Umbilical cord (tissue), 2 donors: Measurements from ENCODE around the gene CDC37. TPM values are rescaled to one million over a fixed set of nuclear protein-coding genes. Genes with fewer than 3 reads are reported as not detected.
"Not testable (repeated sequence)": the region's sequence is repeated elsewhere in the genome, so short reads cannot be mapped to it uniquely, and the experiment has no call there.

Source experiments
- DNase-seq: peaks from one replicate; pipeline ENCODE4 v3.0.0-alpha.2; 2015; ENCODE audit warnings: low spot score
- total RNA-seq: library from RNA; depleted of rRNA; stranded (reverse); fragments of >200 nt; gene quantifications from one replicate; pipeline ENCODE4 v1.2.3, GENCODE V29; 2014; ENCODE audit warnings: low replicate concordance; ENCODE audit not compliant: insufficient read depth

CDC37 gene
- total RNA-seq, 1 donor from 2014 or later = 73.9 TPM

DNA sequence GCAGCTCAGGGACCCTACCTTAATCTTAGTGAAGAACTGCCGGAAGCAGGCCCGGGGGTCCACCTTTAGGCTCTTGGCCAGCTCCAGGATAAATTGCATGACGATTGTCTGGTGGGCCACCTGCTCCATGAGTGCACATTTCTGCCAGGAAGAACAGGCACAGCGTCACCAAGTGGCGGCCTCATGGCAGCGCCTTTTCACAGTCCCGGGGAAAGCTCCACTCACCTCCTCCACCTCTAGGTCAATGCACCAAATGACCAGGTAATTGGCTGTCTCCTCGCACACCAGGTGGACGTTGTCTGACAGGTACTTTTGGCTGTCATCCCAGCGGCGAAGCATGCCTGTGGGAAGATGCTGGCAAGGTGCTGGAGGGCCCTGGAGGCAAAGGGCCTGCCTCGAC, 8.3 kb downstream of the CDC37 start:
- DNase-seq = no peak

DNA sequence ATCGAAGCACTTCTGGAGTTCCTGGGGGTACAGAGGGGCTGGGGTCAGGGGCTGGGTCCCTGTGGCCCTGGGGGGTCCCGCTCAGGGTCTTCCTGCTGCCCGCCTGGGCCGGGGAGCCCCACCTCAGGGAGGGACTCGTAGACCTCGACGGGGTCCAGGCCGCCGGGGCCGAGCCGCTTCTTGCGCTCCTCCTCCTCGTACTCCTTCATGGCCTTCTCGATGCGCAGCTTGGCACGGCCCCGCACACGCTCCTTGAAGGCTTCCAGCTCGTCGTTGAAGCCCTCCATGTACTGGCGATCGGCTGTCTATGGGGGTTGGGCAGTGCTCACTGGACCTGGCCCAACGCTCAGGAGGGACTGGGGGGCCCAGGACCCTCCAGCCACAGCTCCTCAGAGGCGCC, 10.2 kb downstream of the CDC37 start:
- no peak for DNase-seq

DNA sequence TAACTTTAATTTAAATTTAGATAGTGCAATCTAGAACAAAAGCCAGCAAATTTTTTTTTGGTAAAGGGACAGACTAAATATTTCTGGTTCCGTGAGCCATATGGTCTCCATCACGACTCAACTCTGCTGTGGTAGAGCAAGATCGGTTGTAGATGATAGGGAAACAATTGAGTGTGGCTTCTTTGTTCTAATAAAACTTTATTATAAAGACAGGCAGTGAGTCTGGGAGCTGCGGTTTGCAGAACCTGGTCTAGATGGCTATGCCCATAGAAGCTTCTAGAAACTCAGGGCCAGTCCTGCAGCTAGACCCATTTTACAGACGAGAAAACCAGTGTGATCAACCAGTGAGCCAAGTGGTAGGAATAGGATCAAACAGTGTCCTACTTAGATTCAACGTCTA, 11.2 kb downstream of the CDC37 start:
- no peak for DNase-seq

DNA sequence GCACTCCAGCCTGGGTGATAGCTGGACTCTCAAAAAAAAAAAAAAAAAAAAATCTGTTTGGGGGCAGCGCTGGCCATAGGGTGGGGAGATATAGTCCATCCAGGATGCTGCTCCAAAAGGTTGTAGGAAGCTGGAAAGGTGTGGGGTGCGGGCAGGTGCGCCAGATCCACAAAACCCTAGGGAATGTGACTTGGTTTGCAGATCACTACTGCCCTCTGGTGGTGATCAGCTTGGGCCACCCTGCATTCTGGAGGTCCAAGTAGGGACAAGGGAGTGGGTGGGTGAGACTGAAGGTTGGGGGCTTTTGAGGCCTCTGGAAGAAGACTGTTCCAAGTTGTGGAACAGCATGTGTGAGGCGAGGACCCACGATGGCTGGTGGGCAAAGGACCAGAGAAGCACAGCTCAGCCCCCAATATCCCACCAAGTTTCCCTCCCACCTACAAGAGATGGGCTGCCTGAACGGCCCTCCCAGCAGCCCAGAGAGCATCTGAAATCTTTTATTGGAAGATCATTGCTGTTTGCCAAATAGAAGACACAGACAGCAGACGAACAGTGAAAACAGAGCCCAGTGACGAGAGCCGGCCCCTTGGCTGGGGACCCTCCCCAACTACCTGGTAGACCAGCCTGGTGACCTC, 12.6 kb downstream of the CDC37 start:
- DNase-seq = peak; percentile 53

DNA sequence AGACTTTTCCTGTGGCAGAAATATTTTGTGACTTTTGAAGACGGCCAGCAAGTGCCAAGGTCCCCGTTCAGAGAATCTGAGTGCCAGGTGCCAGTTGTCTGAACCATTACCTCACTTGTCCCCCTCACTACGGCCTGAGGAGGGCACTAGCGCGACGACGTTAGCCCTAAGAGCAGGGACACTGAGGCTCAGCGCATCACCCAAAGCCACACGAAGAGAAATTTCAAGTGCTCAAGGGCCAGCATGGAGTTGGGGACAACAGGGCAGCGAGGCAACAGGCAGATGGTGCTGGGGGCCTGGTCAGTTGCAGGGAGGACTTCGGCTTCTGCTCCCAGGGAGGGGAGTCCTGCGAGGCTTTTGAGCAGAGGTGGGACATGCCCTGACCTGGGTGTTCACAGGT, 13.5 kb downstream of the CDC37 start:
- DNase-seq = no peak

DNA sequence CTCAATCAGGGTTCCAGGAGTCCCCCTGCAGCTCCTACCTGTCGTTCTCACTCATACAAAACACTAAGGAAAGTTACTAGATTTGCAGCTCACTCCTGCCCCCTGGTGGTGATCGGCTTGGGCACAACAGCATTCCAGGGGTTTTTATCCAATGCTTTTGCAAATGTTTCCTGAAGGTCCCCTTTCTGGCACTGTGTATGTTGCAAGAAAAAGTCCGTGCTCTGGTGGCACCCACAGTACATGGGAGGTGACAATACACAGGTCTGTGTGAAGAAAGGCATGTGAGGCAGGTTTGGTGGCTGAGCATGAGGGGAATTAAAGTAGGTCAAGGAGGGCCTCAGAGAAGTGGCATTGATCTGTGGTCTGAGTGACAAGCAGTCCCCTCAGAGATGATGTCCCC, 14.4 kb downstream of the CDC37 start:
- DNase-seq = peak; percentile 83

DNA sequence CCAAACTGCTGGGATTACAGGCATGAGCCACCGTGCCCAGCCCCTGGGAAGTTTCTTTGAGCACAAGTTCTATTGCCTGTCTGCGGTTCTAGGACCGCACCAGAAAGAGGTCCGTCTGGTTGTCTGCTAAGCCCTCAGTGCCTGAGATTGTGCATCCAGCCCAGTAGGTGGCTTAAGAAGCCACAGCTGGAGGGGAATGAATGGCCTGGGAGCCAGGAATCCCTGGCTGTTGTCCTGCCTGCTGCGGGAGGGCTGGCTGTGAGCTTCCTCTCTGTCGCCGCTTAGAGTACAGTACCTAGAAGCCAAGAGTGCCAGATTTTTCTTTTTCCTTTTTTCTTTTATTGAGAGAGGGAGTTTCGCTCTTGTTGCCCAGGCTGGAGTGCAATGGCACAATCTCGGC, 18.8 kb downstream of the CDC37 start:
- DNase-seq = no peak

DNA sequence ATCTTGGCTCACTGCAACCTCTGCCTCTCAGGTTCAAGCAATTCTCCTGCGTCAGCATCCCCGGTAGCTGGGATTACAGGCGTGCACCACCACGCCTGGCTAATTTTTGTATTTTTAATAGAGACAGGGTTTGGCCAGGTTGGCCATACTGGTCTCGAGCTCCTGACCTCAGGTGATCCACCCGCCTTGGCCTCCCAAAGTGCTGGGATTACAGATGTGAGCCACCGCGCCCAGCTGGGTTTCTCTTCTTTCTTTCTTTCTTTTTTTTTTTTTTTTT, 20.2 kb downstream of the CDC37 start:
- DNase-seq = not testable (repeated sequence)

DNA sequence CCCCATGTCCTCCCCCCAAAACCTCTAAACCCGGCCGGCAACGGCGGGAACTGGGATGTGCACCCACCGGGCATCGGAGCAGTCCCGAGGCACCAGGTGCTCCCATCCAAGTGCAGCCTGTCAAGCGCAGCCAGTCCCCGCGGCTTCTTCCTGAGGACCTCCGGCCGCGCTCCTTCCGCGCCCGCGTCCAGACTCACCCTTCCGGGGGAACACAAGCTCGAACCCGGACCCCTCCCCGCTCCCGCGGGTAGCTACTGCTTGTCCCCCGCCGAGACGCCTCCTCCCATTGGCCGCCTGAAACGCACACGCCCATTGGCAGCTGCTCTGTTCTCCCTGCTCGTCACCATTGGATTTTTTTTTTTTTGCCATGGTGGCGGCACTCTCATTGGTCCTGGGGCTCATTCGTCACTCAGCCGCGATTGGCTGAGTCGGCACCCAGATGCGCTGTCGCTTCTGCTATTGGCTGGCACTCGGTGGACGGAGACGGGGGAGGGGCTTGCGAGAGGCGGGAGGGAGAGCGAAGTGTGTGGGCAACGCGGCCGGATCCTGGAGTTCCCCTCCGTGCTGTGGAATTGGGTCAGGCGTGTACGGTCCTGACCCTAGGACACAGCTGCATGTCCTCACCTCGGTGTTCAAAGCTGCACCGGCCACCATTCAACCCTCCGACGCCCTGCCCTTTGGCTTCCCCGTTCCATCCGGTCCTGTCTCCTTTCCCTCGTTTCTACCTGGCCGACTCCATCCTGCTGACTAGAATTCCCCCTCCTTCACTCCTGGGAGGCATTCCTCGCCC, 22.8 kb downstream of the CDC37 start, which contains the start of gene TYK2:
Gene TYK2 (minus strand): TSS at position 260 of the 790 bp plus-strand sequence. CDS start 2,166 bp downstream, outside the sequence.
- peak; percentile 100 for DNase-seq

DNA sequence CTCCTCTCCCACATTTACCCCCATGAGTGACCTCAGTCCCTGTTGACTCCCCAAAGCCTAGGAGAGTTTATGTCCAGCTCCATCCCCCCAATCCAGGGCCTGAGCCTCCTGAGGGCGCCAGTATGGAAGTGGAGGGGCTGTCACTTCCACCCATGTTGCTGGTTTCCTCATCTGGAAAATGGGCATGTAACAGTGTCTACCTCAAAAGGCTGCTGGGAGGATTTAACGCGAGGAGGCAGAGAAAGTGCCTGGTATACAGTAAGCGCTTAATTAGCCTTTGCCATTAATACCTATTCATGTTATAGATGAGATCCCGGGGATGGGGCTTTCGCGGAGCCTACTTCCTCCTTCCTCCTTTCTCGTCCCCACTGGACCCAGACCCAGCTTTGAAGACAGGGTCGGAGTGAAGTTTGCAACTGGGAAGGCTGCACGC, 23.4 kb downstream of the CDC37 start:
- no peak for DNase-seq

DNA sequence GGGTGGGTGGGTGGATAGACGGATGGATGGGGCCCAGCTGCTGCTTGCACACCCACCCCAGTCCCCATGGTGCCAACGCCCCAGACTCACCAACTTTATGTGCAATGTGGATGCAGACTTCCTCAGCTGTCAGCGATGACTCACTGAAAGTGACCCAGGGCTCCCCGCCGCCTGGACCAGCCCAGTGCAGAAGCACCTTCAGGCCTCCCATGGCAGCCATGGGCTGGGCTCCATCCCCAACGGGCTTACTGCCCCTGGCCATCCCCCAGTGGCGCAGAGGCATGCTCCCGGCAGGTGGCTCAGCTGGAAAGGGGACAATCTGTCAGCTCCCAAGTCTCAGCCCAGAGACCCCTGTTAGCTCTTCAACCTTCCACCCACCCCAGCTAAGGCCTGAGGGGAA, 25.2 kb downstream of the CDC37 start:
- DNase-seq = no peak

DNA sequence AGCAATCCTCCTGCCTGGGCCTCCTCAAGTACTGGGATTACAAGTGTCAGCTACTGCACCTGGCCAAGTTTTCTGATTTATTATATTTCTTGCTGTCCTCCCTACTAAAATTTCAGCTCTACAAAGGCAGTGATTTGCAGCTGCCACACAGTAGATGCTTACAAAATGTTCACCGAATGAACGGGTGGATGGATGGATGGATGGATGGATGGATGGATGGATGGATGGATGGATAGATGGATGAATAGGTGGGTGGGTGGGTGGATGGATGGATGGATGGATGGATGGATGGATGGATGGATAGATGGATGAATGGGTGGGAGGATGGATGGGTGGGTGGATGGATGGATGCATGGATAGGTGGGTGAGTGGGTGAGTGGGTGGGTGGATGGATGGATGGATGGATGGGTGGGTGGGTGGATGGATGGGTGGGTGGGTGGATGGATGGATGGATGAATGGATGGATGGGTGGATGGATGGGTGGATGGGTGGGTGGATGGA, 26.2 kb downstream of the CDC37 start:
- DNase-seq = not testable (repeated sequence)

DNA sequence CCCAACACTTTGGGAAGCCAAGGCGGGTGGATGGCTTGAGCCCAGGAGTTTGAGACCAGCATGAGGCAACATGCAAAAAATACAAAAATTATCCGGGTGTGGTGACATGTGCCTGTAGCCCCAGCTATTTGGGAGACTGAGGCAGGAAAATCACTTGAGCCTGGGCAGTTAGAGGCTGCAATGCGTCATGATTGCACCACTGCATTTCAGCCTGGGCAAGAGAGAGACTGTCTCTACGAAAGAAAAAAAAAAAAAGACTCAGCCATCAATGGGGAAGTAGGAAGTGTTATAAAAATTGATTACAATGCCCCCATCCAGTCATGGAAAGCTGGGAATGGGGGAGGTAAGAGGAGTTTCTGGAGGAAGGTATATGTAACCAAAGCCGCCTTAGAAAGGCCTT, 28.4 kb downstream of the CDC37 start:
- DNase-seq = no peak

DNA sequence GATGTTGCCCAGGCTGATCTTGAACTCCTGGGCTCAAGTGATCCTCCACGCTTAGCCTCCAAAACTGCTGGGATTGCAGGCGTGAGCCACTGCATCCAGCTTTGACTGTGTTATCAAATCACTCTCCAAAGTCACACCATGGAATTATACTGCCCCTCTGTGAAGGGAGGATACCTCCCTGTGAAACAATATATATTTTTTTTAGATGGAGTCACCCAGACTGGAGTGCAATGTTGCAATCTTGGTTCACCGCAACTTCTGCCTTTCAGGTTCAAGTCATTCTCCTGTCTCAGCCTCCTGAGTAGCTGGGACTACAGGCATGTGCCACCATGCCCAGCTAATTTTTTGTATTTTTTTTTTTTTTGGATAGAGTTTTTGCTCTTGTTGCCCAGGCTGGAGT, 30.7 kb downstream of the CDC37 start:
- DNase-seq = no peak

DNA sequence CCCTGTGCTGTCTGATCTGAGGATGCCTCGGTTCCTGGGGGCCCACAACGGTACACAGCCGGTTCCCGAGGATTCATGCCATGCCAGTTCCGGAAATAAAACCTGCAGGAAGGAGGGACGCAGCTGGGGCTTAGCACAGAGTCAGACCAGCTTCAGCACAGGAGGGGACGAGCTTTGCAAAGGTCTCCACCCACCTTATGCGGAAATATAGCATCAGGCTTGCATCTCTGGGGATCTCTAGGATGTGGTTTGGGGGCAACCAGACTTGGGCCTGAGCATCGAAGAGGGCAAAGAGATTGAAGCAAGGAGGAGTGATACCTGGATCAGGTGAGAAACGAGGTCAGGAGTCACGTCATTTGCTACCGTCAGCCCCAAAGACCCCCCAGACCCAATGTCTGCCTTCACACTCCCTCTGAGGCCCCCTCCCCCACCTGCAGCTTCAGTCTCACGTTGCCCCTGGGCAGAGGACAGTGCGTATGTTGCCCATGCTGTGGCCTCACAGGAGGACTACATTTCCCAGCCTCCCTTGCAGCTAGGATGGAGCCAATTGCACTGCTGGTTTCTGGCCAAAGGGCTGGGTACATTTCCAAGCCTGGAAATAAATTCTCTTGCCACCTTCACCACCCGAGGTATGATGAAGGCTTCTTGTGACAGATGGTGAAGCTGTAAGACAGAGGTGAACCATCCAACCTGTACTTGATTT, 35.1 kb downstream of the CDC37 start:
- DNase-seq = no peak

DNA sequence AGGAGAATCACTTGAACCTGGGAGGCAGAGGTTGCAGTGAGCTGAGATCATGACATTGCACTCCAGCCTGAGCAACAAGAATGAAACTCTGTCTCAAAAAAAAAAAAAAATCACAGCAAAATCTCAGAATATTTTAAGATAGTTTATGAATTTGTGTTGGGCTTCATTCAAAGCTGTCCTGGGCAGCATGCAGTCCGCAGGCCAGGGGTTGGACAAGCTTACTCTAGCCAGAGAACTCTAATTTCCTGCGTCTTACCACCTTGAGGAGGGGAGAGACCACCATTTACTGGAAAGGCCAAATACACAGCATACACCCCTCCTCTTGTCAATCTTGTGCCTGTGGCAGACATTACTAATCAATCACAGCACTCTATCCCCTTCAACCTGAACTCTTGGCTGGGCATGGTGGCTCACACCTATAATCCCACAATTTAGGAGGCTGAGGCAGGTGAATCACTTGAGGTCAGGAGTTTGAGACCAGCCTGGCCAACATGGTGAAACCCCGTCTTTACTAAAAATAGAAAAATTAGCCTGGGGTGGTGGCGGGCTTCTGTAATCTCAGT, 36.3 kb downstream of the CDC37 start:
- DNase-seq = not testable (repeated sequence)

DNA sequence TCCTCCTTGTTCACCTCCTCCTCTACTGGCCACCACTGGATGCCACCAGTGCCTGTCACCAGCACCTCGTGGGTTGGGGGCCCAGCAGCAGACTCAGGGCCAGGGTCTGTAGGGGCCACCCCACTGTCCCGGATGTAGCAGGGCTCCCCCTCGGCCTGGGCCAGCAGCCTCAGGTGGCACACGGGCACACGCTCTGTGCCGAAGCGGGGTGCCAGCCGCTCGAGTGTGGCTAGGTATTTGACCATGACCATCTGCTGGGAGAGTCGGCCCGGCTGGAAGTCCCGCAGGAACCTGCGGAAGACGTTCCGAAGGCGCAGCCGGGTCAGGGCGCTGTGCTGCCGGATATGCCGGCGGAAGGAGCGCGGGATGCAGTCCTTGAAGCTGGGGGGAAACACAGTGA, 37.8 kb downstream of the CDC37 start:
- no peak for DNase-seq

DNA sequence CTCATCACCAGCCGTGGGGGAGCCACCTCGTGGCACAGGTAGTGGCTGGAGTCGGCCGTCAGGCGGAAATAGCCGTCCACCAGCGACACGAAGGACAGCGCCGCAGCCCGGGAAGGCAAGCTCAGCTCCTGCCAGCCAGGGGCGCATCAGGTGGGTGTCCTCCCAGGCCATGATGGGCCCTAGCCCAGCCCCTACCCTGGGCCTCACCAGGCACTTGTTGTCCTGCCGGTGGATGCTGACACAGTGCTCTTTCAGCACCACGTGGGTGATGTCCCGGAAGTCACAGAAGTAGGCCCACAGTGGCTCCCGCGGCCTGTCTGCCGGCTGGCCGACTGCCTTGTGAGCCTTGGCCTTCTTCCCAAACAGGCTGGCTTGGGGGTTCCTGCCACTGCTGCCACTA, 38.7 kb downstream of the CDC37 start:
- no peak for DNase-seq

DNA sequence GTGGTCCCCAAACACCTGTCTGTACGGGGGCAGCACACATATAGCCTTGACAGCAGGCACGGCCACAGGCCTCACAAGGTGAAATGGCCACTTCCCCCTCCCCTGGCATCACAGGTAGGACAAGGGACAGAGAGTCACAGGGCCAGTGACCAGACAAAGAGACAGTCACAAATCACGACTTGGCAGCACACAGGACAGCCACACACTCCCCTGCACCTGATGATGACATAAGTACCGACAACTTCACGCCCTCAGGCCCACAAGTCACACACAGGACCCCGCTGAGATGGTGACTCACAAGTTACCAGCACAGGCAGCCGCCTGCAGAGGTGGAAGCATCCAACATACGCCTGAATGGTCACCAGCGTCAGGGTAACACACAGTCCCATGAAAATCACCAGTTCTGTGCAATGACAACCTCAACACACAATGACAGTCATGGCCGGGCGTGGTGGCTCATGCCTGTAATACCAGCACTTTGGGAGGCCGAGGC, 39.5 kb downstream of the CDC37 start:
- no peak for DNase-seq

DNA sequence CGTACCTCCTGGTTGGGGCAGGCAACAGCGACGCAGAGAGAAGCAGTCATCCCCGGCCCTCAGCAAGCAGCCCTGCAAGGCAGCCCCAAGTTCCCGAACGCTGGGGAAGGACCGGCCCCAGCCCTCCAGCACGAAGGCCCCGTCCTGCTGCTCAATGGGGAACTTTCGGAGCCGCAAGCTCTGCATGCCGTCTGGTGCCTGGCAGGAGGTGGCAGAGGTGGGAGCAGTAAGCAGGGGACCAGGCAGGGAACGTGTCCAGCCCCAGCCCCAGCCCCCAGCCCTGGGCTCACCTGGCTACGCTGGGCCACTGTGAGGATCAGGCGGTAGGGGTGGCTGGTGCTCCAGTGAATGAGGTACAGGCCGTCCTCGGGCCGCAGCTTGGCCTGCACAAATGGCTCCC, 41.1 kb downstream of the CDC37 start:
- DNase-seq = no peak

DNA sequence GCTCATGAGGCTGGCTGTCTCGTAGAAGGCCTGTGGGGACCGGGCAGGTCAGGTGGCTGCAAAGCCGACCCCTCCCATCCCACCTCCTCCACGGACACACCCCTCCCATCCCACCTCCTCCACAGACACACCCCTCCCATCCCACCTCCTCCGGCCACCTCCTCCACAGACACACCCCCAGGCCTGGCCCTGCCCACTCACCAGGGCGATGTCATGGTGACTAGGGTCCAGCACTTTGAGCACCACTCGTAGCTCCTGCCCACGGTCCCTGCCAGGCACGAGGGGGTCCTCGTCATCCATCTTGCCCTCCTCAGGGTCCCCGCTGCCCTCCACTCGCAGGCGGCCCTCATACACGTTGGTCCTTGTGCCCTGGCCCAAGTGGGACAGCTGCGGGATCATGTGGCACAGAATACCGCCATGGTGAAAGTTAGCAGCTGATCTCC, 41.8 kb downstream of the CDC37 start:
- no peak for DNase-seq

DNA sequence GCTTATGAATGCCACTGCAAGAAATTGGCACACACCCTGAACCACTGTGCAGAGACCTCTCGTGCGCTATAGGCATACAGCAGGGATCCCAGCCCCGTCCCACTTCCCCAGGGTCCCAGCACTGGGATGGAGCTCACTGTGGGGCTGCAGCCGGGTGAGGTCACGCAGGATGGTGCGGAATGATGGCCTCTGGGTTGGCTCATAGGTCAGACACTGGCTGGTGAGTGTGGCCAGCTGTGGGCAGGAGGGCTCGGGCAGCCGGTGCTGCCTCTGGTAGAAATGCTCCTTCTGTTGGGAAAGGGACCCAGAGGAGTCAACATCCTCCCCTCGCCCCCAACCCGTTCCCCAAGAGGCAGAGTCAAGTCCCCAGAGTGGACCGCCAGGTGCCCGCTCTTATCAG, 46.9 kb downstream of the CDC37 start:
- DNase-seq = no peak
